WTC11 (cell line): ENCODE data around the gene FBRSL1. TPM values are rescaled to one million over a fixed set of nuclear protein-coding genes. Genes with fewer than 3 reads are reported as not detected.

ENCODE experiments used
- ATAC-seq: fragments of 200-7000 bp; cut with Tn5 transposase; 2 replicates; pipeline ENCODE4 v1.10.0; 2021; ENCODE audit warnings: mild to moderate bottlenecking, moderate library complexity
- CTCF ChIA-PET: fragments of 300-600 bp; sonication (Branson Sonifier 250); formaldehyde crosslinking; loops from one replicate; lab custom pipeline; 2021; ENCODE audit warnings: antibody characterized with exemption; lab: Charles Lee
- POLR2A ChIA-PET: fragments of 350-600 bp; sonication (Branson Sonifier 250); formaldehyde crosslinking; loops from one replicate; lab custom pipeline; 2021; ENCODE audit warnings: antibody characterized with exemption; lab: Charles Lee
- DNase-seq: peaks from one replicate; pipeline ENCODE4 v3.0.0; 2021; ENCODE audit warnings: low spot score
- H3K27ac Mint-ChIP-seq: 2 replicates; pipeline ENCODE4 v1.8.0; 2021; ENCODE audit warnings: mixed read lengths
- H3K27me3 Mint-ChIP-seq: 2 replicates; pipeline ENCODE4 v1.8.0; 2021; ENCODE audit warnings: low read depth, mild to moderate bottlenecking, moderate library complexity, mixed read lengths
- H3K36me3 Mint-ChIP-seq: 2 replicates; pipeline ENCODE4 v1.8.0; 2021; ENCODE audit warnings: mixed read lengths
- H3K4me1 Mint-ChIP-seq: 2 replicates; pipeline ENCODE4 v1.8.0; 2022; ENCODE audit warnings: mixed read lengths
- H3K4me3 Mint-ChIP-seq: 2 replicates; pipeline ENCODE4 v1.8.0; 2021; ENCODE audit warnings: mild to moderate bottlenecking, moderate library complexity, mixed read lengths
- H3K9me3 Mint-ChIP-seq: 2 replicates; pipeline ENCODE4 v1.8.0; 2021; ENCODE audit warnings: mixed read lengths
- JAZF1 ChIP-seq: fragments of 250-450 bp; sonication (Bioruptor Pico); IDR thresholded peaks from 2 replicates; pipeline ENCODE4 v1.9.0; 2021; ENCODE audit warnings: moderate library complexity, mild to moderate bottlenecking, inconsistent platforms
- NFATC4 ChIP-seq: fragments of 250-450 bp; sonication (Bioruptor Pico); IDR thresholded peaks from 2 replicates; pipeline ENCODE4 v1.9.0; 2021; ENCODE audit warnings: mild to moderate bottlenecking
- SMAD4 ChIP-seq: sonication (generic); formaldehyde crosslinking; IDR thresholded peaks from 2 replicates; pipeline ENCODE4 v1.8.0; 2022; ENCODE audit warnings: mild to moderate bottlenecking, missing genetic modification reagents
- TCF7 ChIP-seq: sonication (generic); formaldehyde crosslinking; IDR thresholded peaks from 2 replicates; pipeline ENCODE4 v1.8.0; 2022; ENCODE audit warnings: mild to moderate bottlenecking, low read depth, missing genetic modification reagents, moderate library complexity
- ZNF121 ChIP-seq: sonication (generic); formaldehyde crosslinking; IDR thresholded peaks from 2 replicates; pipeline ENCODE4 v1.8.0; 2023; ENCODE audit warnings: missing genetic modification reagents
- ZNF138 ChIP-seq: sonication (generic); formaldehyde crosslinking; conservative IDR thresholded peaks from 2 replicates; pipeline ENCODE4 v1.8.1; 2022; ENCODE audit warnings: mild to moderate bottlenecking, moderate library complexity, missing genetic modification reagents
- ZNF219 ChIP-seq: sonication (generic); formaldehyde crosslinking; IDR thresholded peaks from 2 replicates; pipeline ENCODE4 v1.8.0; 2023; ENCODE audit warnings: missing genetic modification reagents, mild to moderate bottlenecking, borderline replicate concordance
- ZNF423 ChIP-seq: fragments of 250-450 bp; sonication (Bioruptor Pico); IDR thresholded peaks from 2 replicates; pipeline ENCODE4 v2.1.2; 2022; ENCODE audit warnings: mild to moderate bottlenecking, moderate library complexity
- total RNA-seq: library from RNA; stranded (reverse); gene quantifications from 3 replicates; pipeline ENCODE4 v1.2.3, GENCODE V29; 2021
- TF ChIP-seq, protein P1 (sequence below): sonication (generic); formaldehyde crosslinking; IDR thresholded peaks from 2 replicates; pipeline ENCODE4 v1.8.0; 2022; ENCODE audit warnings: mild to moderate bottlenecking, missing genetic modification reagents
- TF ChIP-seq, protein P2 (sequence below): sonication (generic); formaldehyde crosslinking; IDR thresholded peaks from 2 replicates; pipeline ENCODE4 v1.8.0; 2023; ENCODE audit warnings: mild to moderate bottlenecking, missing genetic modification reagents
- TF ChIP-seq, protein P3 (sequence below): sonication (generic); formaldehyde crosslinking; conservative IDR thresholded peaks from 2 replicates; pipeline ENCODE4 v1.8.1; 2023; ENCODE audit warnings: mild to moderate bottlenecking, low read depth, missing genetic modification reagents, moderate library complexity
- TF ChIP-seq, protein P4 (sequence below): fragments of 250-450 bp; sonication (Bioruptor Pico); IDR thresholded peaks from 2 replicates; pipeline ENCODE4 v2.1.2; 2022; ENCODE audit warnings: mild to moderate bottlenecking, moderate library complexity
- TF ChIP-seq, protein P5 (sequence below): sonication (generic); formaldehyde crosslinking; IDR thresholded peaks from 2 replicates; pipeline ENCODE4 v1.8.0; 2023; ENCODE audit warnings: missing genetic modification reagents, mild to moderate bottlenecking, borderline replicate concordance
- TF ChIP-seq, protein P6 (sequence below): sonication (generic); formaldehyde crosslinking; IDR thresholded peaks from 2 replicates; pipeline ENCODE4 v1.8.1; 2023; ENCODE audit warnings: mild to moderate bottlenecking, missing genetic modification reagents, moderate library complexity

FBRSL1 gene
- total RNA-seq, 1 experiment from 2014 or later: 129 TPM

DNA sequence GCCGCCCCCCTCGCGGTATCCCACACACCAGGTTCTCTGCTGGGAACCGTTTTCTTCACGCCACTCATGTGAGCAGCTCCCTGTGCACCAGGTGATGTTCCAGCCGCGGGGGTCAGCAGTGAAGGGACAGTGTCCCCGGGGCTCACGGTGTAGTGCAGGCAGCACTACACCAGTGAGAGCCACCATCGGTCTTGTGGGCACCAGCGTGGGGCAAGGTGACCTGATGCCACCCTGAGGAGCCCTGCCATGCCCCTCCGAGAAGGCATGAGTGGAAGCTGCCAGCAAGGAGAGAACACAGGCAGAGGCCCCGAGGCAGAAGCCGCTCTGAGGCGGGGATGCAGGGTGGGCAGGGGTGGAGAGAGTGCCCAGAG, 11.5 kb upstream of the FBRSL1 start:
- CTCF ChIA-PET: interaction anchor here (0.7 kb wide), 1 partner anchor 18 kb away, joined by 3 read pairs; no protein-coding TSS in a partner anchor
- Mint-ChIP-seq H3K9me3 (peaks cover 3% of the 10 kb centered on the region), H3K36me3 (peaks cover 3% of the 10 kb centered on the region), H3K4me3 (no peak overlapping the region), H3K27me3 (peaks cover 72% of the 10 kb centered on the region), H3K27ac (no peak overlapping the region), H3K4me1 (no peaks in the 10 kb centered on the region)
- ATAC-seq (no peak), DNase-seq (no peak)
- POLR2A ChIA-PET: no interaction called here
- TF ChIP-seq JAZF1 (CRISPR knock-in tag) (no peak), ZNF138 (CRISPR knock-in tag) (no peak), TCF7 (CRISPR knock-in tag) (no peak), SMAD4 (CRISPR knock-in tag) (no peak), NFATC4 (CRISPR knock-in tag) (no peak), ZNF423 (CRISPR knock-in tag) (no peak), ZNF219 (no peak), ZNF121 (CRISPR knock-in tag) (no peak)
- TF ChIP-seq, protein P1, sequence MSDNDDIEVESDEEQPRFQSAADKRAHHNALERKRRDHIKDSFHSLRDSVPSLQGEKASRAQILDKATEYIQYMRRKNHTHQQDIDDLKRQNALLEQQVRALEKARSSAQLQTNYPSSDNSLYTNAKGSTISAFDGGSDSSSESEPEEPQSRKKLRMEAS (CRISPR knock-in tag): no peak
- TF ChIP-seq, protein P2, sequence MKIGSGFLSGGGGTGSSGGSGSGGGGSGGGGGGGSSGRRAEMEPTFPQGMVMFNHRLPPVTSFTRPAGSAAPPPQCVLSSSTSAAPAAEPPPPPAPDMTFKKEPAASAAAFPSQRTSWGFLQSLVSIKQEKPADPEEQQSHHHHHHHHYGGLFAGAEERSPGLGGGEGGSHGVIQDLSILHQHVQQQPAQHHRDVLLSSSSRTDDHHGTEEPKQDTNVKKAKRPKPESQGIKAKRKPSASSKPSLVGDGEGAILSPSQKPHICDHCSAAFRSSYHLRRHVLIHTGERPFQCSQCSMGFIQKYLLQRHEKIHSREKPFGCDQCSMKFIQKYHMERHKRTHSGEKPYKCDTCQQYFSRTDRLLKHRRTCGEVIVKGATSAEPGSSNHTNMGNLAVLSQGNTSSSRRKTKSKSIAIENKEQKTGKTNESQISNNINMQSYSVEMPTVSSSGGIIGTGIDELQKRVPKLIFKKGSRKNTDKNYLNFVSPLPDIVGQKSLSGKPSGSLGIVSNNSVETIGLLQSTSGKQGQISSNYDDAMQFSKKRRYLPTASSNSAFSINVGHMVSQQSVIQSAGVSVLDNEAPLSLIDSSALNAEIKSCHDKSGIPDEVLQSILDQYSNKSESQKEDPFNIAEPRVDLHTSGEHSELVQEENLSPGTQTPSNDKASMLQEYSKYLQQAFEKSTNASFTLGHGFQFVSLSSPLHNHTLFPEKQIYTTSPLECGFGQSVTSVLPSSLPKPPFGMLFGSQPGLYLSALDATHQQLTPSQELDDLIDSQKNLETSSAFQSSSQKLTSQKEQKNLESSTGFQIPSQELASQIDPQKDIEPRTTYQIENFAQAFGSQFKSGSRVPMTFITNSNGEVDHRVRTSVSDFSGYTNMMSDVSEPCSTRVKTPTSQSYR (CRISPR knock-in tag): no peak
- TF ChIP-seq, protein P3, sequence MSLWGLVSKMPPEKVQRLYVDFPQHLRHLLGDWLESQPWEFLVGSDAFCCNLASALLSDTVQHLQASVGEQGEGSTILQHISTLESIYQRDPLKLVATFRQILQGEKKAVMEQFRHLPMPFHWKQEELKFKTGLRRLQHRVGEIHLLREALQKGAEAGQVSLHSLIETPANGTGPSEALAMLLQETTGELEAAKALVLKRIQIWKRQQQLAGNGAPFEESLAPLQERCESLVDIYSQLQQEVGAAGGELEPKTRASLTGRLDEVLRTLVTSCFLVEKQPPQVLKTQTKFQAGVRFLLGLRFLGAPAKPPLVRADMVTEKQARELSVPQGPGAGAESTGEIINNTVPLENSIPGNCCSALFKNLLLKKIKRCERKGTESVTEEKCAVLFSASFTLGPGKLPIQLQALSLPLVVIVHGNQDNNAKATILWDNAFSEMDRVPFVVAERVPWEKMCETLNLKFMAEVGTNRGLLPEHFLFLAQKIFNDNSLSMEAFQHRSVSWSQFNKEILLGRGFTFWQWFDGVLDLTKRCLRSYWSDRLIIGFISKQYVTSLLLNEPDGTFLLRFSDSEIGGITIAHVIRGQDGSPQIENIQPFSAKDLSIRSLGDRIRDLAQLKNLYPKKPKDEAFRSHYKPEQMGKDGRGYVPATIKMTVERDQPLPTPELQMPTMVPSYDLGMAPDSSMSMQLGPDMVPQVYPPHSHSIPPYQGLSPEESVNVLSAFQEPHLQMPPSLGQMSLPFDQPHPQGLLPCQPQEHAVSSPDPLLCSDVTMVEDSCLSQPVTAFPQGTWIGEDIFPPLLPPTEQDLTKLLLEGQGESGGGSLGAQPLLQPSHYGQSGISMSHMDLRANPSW: no peak
- TF ChIP-seq, protein P4, sequence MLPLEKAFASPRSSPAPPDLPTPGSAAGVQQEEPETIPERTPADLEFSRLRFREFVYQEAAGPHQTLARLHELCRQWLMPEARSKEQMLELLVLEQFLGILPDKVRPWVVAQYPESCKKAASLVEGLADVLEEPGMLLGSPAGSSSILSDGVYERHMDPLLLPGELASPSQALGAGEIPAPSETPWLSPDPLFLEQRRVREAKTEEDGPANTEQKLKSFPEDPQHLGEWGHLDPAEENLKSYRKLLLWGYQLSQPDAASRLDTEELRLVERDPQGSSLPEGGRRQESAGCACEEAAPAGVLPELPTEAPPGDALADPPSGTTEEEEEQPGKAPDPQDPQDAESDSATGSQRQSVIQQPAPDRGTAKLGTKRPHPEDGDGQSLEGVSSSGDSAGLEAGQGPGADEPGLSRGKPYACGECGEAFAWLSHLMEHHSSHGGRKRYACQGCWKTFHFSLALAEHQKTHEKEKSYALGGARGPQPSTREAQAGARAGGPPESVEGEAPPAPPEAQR (CRISPR knock-in tag): no peak
- TF ChIP-seq, protein P5, sequence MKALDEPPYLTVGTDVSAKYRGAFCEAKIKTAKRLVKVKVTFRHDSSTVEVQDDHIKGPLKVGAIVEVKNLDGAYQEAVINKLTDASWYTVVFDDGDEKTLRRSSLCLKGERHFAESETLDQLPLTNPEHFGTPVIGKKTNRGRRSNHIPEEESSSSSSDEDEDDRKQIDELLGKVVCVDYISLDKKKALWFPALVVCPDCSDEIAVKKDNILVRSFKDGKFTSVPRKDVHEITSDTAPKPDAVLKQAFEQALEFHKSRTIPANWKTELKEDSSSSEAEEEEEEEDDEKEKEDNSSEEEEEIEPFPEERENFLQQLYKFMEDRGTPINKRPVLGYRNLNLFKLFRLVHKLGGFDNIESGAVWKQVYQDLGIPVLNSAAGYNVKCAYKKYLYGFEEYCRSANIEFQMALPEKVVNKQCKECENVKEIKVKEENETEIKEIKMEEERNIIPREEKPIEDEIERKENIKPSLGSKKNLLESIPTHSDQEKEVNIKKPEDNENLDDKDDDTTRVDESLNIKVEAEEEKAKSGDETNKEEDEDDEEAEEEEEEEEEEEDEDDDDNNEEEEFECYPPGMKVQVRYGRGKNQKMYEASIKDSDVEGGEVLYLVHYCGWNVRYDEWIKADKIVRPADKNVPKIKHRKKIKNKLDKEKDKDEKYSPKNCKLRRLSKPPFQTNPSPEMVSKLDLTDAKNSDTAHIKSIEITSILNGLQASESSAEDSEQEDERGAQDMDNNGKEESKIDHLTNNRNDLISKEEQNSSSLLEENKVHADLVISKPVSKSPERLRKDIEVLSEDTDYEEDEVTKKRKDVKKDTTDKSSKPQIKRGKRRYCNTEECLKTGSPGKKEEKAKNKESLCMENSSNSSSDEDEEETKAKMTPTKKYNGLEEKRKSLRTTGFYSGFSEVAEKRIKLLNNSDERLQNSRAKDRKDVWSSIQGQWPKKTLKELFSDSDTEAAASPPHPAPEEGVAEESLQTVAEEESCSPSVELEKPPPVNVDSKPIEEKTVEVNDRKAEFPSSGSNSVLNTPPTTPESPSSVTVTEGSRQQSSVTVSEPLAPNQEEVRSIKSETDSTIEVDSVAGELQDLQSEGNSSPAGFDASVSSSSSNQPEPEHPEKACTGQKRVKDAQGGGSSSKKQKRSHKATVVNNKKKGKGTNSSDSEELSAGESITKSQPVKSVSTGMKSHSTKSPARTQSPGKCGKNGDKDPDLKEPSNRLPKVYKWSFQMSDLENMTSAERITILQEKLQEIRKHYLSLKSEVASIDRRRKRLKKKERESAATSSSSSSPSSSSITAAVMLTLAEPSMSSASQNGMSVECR (CRISPR knock-in tag): no peak
- TF ChIP-seq, protein P6, sequence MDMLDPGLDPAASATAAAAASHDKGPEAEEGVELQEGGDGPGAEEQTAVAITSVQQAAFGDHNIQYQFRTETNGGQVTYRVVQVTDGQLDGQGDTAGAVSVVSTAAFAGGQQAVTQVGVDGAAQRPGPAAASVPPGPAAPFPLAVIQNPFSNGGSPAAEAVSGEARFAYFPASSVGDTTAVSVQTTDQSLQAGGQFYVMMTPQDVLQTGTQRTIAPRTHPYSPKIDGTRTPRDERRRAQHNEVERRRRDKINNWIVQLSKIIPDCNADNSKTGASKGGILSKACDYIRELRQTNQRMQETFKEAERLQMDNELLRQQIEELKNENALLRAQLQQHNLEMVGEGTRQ (CRISPR knock-in tag): no peak
